HepG2 (cell line): Measurements from ENCODE around the gene C13orf42. TPM values are rescaled to one million over a fixed set of nuclear protein-coding genes. Genes with fewer than 3 reads are reported as not detected.

ENCODE experiments used
- ATAC-seq: fragments of 200-7000 bp; cut with Tn5 transposase; 3 replicates; pipeline ENCODE4 v1.9.1; 2020; ENCODE audit warnings: mild to moderate bottlenecking, moderate library complexity
- BruUV-seq: library from RNA; stranded (reverse); fragments of 400-500 nt; replicated peaks from 2 replicates; lab custom pipeline; 2021; lab: Mats Ljungman, UMichigan
- CTCF ChIA-PET: fragments of 300-600 bp; formaldehyde crosslinking; extraction: SDS; loops from one replicate; lab custom pipeline; 2021; ENCODE audit warnings: low total read pairs, inconsistent platforms, low intra/inter-chr PET ratio; lab: Yijun Ruan, JAX
- POLR2A ChIA-PET: fragments of 350-600 bp; sonication (Branson Sonifier 250); formaldehyde crosslinking; loops from one replicate; lab custom pipeline; 2020; ENCODE audit warnings: antibody characterized with exemption, inconsistent platforms; lab: Yijun Ruan, JAX
- DNase-seq: peaks from one replicate; pipeline ENCODE4 v3.0.0-alpha.2; 2015; ENCODE audit warnings: low spot score
- FAIRE-seq: peaks from 3 replicates; lab custom pipeline; 2011; peaks lifted over from hg19 to GRCh38; lab: Jason Lieb, UNC
- H2AFZ ChIP-seq: one replicate; pipeline ENCODE4 v1.6.1; 2011; ENCODE audit warnings: low read length, inconsistent platforms
- H3K27ac ChIP-seq: fragments of 300-600 bp; 3 replicates; pipeline ENCODE4 v1.8.0; 2011; ENCODE audit warnings: mixed run types, mild to moderate bottlenecking, mixed read lengths, low read length, inconsistent platforms; ENCODE audit not compliant: insufficient read depth; ENCODE audit errors: extremely low read length
- H3K27me3 ChIP-seq, 2 experiments: fragments of 200-600 bp in 1 of 2; 2 replicates in 1 of 2; 3 replicates in 1 of 2; pipeline versions ENCODE4 v1.6.0 to v1.8.0; 2011; ENCODE audit warnings: low read length in 2 of 2, mild to moderate bottlenecking in 2 of 2, moderate library complexity in 2 of 2, inconsistent platforms in 1 of 2; ENCODE audit not compliant: insufficient read depth in 2 of 2, control insufficient read depth in 1 of 2
- H3K36me3 ChIP-seq, 2 experiments: fragments of 200-600 bp in 1 of 2; replicated peaks in 1 of 2; 2 replicates in 1 of 2; 3 replicates in 1 of 2; pipeline versions ENCODE4 v1.5.1 to v1.8.0; 2011; ENCODE audit warnings: low read length in 2 of 2, inconsistent platforms in 1 of 2; ENCODE audit not compliant: insufficient read depth in 2 of 2, control insufficient read depth in 1 of 2
- H3K4me1 ChIP-seq: 2 replicates; pipeline ENCODE4 v1.5.1; 2012; ENCODE audit warnings: low read length, inconsistent platforms; ENCODE audit not compliant: insufficient read depth
- H3K4me2 ChIP-seq: 2 replicates; pipeline ENCODE4 v1.6.0; 2011; ENCODE audit warnings: low read depth, low read length, inconsistent platforms
- H3K4me3 ChIP-seq, 3 experiments: fragments of 200-600 bp in 1 of 3; sonication (generic), shearing (Covaris generic) in 1 of 3; replicated peaks in 1 of 3; 2 replicates each; pipeline ENCODE4 v1.5.1; 2011 to 2016; ENCODE audit warnings: low read length in 3 of 3, inconsistent platforms in 2 of 3, low read depth in 2 of 3, mild to moderate bottlenecking in 2 of 3, control low read depth in 1 of 3, mixed read lengths in 1 of 3; ENCODE audit not compliant: insufficient read depth in 1 of 3
- H3K79me2 ChIP-seq: one replicate; pipeline ENCODE4 v1.6.1; 2011; ENCODE audit warnings: low read length, inconsistent platforms; ENCODE audit not compliant: insufficient read depth
- H3K9ac ChIP-seq: 2 replicates; pipeline ENCODE4 v1.6.0; 2011; ENCODE audit warnings: mild to moderate bottlenecking, low read depth, low read length, inconsistent platforms; ENCODE audit not compliant: insufficient read depth
- H3K9me3 ChIP-seq: 2 replicates; pipeline ENCODE4 v1.5.1; 2012; ENCODE audit warnings: mild to moderate bottlenecking, low read length
- H4K20me1 ChIP-seq: 2 replicates; pipeline ENCODE4 v1.6.0; 2011; ENCODE audit warnings: inconsistent platforms, mild to moderate bottlenecking, low read length, moderate library complexity; ENCODE audit not compliant: insufficient read depth
- BCL6 ChIP-seq: IDR thresholded peaks from 2 replicates; pipeline ENCODE4 v1.6.1; 2016; ENCODE audit warnings: missing genetic modification reagents, missing compliant biosample characterization
- CCDC6 ChIP-seq: sonication (generic); formaldehyde crosslinking; IDR thresholded peaks from 2 replicates; pipeline ENCODE4 v1.8.1; 2022; ENCODE audit warnings: mild to moderate bottlenecking, missing genetic modification reagents, moderate library complexity
- DPF2 ChIP-seq: sonication (generic); formaldehyde crosslinking; IDR thresholded peaks from 2 replicates; pipeline ENCODE4 v1.4.0; 2020; ENCODE audit warnings: mild to moderate bottlenecking, low read depth, missing genetic modification reagents, borderline replicate concordance
- FOXJ3 ChIP-seq: sonication (generic); formaldehyde crosslinking; IDR thresholded peaks from 2 replicates; pipeline ENCODE4 v1.4.0; 2020; ENCODE audit warnings: missing genetic modification reagents, mild to moderate bottlenecking, borderline replicate concordance
- HNF4A ChIP-seq: sonication (generic); formaldehyde crosslinking; IDR thresholded peaks from 2 replicates; pipeline ENCODE4 v1.4.0; 2020; ENCODE audit warnings: missing genetic modification reagents
- HNRNPL ChIP-seq: fragments of 200-400 bp; formaldehyde crosslinking; IDR thresholded peaks from 2 replicates; pipeline ENCODE4 v1.6.1; 2017; ENCODE audit warnings: mild to moderate bottlenecking, low read depth, low read length
- MLLT10 ChIP-seq: sonication (generic); formaldehyde crosslinking; IDR thresholded peaks from 2 replicates; pipeline ENCODE4 v1.4.0; 2020; ENCODE audit warnings: missing genetic modification reagents
- SALL1 ChIP-seq: sonication (generic); formaldehyde crosslinking; IDR thresholded peaks from 2 replicates; pipeline ENCODE4 v1.8.0; 2022; ENCODE audit warnings: mild to moderate bottlenecking, missing genetic modification reagents
- SRY ChIP-seq: sonication (generic); formaldehyde crosslinking; IDR thresholded peaks from 2 replicates; pipeline ENCODE4 v1.8.0; 2022; ENCODE audit warnings: mild to moderate bottlenecking, missing genetic modification reagents
- STAG1 ChIP-seq: sonication (generic); formaldehyde crosslinking; IDR thresholded peaks from 2 replicates; pipeline ENCODE4 v1.4.0; 2020; ENCODE audit warnings: missing genetic modification reagents
- THAP11 ChIP-seq: IDR thresholded peaks from 2 replicates; pipeline ENCODE4 v1.6.1; 2016; ENCODE audit warnings: missing biosample characterization, missing genetic modification reagents
- USF2 ChIP-seq, 2 experiments: sonication (generic) in 1 of 2; formaldehyde crosslinking in 1 of 2; IDR thresholded peaks; 2 replicates each; pipeline versions ENCODE4 v1.5.1 to v1.6.1; 2011 to 2020; ENCODE audit warnings: borderline replicate concordance in 1 of 2, low read depth in 1 of 2, low read length in 1 of 2, mild to moderate bottlenecking in 1 of 2, missing genetic modification reagents in 1 of 2, moderate library complexity in 1 of 2
- ZNF160 ChIP-seq: sonication (generic); formaldehyde crosslinking; IDR thresholded peaks from 2 replicates; pipeline ENCODE4 v1.8.0; 2022; ENCODE audit warnings: mild to moderate bottlenecking, inconsistent platforms, missing genetic modification reagents
- ZSCAN25 ChIP-seq: sonication (generic); formaldehyde crosslinking; IDR thresholded peaks from 2 replicates; pipeline ENCODE4 v1.8.0; 2022; ENCODE audit warnings: mild to moderate bottlenecking, missing genetic modification reagents
- WGBS: methylation state at CpG from one replicate; pipeline ENCODE4 v1.1.6; 2017; ENCODE audit warnings: low lambda C conversion rate; 5-methylcytosine and 5-hydroxymethylcytosine counted together
- in situ Hi-C: cut with HindIII; loops from 2 replicates; pipeline ENCODE4 v1.10.0; 2017; ENCODE audit warnings: low pct_unique_long_range_greater_than_20kb; ENCODE audit not compliant: extremely low pct_ligation_motif_present
- intact Hi-C: fragments of 100-400 bp; cut with micrococcal nuclease; formaldehyde crosslinking; loops from one replicate; pipeline ENCODE4 v1.10.0; 2022; ENCODE audit not compliant: unreplicated experiment
- polyA plus RNA-seq, 8 experiments: library from polyadenylated mRNA; depleted of rRNA in 3 of 8; stranded (reverse) in 7 of 8; unstranded in 1 of 8; fragments of >200 nt; fragmentation: Illumina TruSeq in 4 of 8; extraction: Trizol in 4 of 8; gene quantifications; 2 replicates each; pipeline versions ENCODE4 v1.2.1 to v1.2.3, GENCODE V29; 2011 to 2016; ENCODE audit warnings: low read depth in 4 of 8, missing spikeins in 1 of 8, mixed read lengths in 1 of 8; ENCODE audit not compliant: insufficient read depth in 1 of 8
- total RNA-seq, 5 experiments: library from RNA; depleted of rRNA; stranded (reverse); fragments of >200 nt; fragmentation: Illumina TruSeq; extraction: Trizol; gene quantifications; 2 replicates each; pipeline ENCODE4 v1.2.3, GENCODE V29; 2016; ENCODE audit warnings: low read depth in 1 of 5
- TF ChIP-seq, protein P1 (sequence below): sonication (generic); formaldehyde crosslinking; IDR thresholded peaks from 2 replicates; pipeline ENCODE4 v1.5.0; 2020; ENCODE audit warnings: mild to moderate bottlenecking, missing genetic modification reagents, moderate library complexity

Gene C13orf42
- total and polyA plus RNA-seq, 2 of the 13 experiments (the other 11 are each of a cell fraction or from before 2014, with no cell fraction given): not detected

GRCh38 chr13:51048166-51048461 is 63.0 kb downstream of the C13orf42 start (continued):
- TF ChIP-seq USF2 (IDR thresholded peaks at IDR 0.05; ENCODE audit: low read depth, low read length) (no peak), USF2 (CRISPR knock-in tag; IDR thresholded peaks at IDR 0.05; ENCODE audit: borderline replicate concordance) (no peak), THAP11 (no peak)

- BruUV-seq: no TSS peak
- ChIA-PET CTCF (no interaction called here), POLR2A (no interaction called here)
- Histone ChIP-seq H3K4me3 (no peak overlapping the region), H2AFZ (no peak overlapping the region), H3K4me2 (no peak overlapping the region), H3K9me3 (no peaks in the 10 kb centered on the region), H4K20me1 (no peaks in the 10 kb centered on the region), H3K79me2 (no peaks in the 10 kb centered on the region), H3K4me1 (no peaks in the 10 kb centered on the region), H3K9ac (no peak overlapping the region), H3K27ac (no peak overlapping the region), H3K27me3 (peaks cover 3 to 6% of the 10 kb centered on the region in 2 experiments; a peak in 2 of 5 replicates)
- 17% methylated on average over 6 of the region's 6 CpGs for WGBS
- no peak for FAIRE-seq
- intact Hi-C loops (no loop called here), in situ Hi-C loops (no loop called here)
- no peak for ATAC-seq
- no peak for DNase-seq
- TF ChIP-seq HNF4A (CRISPR knock-in tag) (no peak), HNRNPL (no peak), SRY (CRISPR knock-in tag) (no peak), ZSCAN25 (CRISPR knock-in tag) (no peak), SALL1 (CRISPR knock-in tag) (no peak), BCL6 (no peak), FOXJ3 (CRISPR knock-in tag) (no peak), ZNF160 (CRISPR knock-in tag) (no peak), DPF2 (no peak), CCDC6 (CRISPR knock-in tag) (no peak), MLLT10 (CRISPR knock-in tag) (no peak), STAG1 (CRISPR knock-in tag) (peak; percentile 17; the same call in 1 of the 2 replicates)
- TF ChIP-seq, protein P1, sequence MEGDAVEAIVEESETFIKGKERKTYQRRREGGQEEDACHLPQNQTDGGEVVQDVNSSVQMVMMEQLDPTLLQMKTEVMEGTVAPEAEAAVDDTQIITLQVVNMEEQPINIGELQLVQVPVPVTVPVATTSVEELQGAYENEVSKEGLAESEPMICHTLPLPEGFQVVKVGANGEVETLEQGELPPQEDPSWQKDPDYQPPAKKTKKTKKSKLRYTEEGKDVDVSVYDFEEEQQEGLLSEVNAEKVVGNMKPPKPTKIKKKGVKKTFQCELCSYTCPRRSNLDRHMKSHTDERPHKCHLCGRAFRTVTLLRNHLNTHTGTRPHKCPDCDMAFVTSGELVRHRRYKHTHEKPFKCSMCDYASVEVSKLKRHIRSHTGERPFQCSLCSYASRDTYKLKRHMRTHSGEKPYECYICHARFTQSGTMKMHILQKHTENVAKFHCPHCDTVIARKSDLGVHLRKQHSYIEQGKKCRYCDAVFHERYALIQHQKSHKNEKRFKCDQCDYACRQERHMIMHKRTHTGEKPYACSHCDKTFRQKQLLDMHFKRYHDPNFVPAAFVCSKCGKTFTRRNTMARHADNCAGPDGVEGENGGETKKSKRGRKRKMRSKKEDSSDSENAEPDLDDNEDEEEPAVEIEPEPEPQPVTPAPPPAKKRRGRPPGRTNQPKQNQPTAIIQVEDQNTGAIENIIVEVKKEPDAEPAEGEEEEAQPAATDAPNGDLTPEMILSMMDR: 0 out of 2 replicates have a peak, but pooled peaks have one; percentile 20
- TF ChIP-seq, all 625 proteins: peak for 2
- H3K36me3 ChIP-seq: no peaks in the 10 kb centered on the region
Measured at GRCh38 chr13:51047434-51048165, 63.5 kb downstream of the C13orf42 start.
